Fibroblast of peridontal ligament (primary cell): ENCODE results near the gene BIRC5.
A peak's percentile ranks its signal among the peaks of the same experiment; 100 is the strongest.
"Not testable (repeated sequence)": the region's sequence is repeated elsewhere in the genome, so short reads cannot be mapped to it uniquely, and the experiment has no call there.

Source experiments
- DNase-seq: peaks from one replicate; pipeline ENCODE4 v3.0.0-alpha.2; 2010; ENCODE audit errors: extremely low read depth

Gene BIRC5

DNA sequence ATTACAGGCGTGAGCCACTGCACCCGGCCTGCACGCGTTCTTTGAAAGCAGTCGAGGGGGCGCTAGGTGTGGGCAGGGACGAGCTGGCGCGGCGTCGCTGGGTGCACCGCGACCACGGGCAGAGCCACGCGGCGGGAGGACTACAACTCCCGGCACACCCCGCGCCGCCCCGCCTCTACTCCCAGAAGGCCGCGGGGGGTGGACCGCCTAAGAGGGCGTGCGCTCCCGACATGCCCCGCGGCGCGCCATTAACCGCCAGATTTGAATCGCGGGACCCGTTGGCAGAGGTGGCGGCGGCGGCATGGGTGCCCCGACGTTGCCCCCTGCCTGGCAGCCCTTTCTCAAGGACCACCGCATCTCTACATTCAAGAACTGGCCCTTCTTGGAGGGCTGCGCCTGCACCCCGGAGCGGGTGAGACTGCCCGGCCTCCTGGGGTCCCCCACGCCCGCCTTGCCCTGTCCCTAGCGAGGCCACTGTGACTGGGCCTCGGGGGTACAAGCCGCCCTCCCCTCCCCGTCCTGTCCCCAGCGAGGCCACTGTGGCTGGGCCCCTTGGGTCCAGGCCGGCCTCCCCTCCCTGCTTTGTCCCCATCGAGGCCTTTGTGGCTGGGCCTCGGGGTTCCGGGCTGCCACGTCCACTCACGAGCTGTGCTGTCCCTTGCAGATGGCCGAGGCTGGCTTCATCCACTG, at the start of gene BIRC5:
Gene BIRC5, plus strand, starts transcription at position 238 of the 690 bp plus-strand sequence. Its CDS starts 64 bp downstream, at position 302.
- DNase-seq, result peak; percentile 67

GRCh38 chr17:78164748-78165607, 49.1 kb upstream of the BIRC5 start:
- DNase-seq, result no peak

DNA sequence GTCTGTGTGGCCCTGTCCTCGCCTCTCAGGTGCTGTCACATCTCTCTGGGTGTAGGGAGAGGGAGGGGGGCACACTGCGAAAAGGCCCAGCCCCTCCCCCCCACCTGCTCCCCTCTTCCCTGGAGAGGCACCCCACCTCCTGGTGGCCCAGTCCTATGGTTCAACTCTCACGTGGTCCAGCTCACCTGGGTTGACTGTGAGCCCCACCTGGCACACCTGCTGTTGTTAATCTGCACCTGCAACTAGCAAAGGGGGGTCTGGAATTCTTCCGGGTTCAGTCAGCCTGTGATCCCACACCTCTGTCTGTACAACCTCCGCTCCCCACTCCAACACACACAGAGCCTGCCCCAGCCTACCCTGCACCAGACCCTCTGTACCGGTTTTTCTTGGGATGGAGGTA, 47.6 kb upstream of the BIRC5 start:
- DNase-seq, result no peak

- DNase-seq, result no peak
Measured at GRCh38 chr17:78168242-78168902, 45.7 kb upstream of the BIRC5 start, which contains the start of gene SYNGR2. Gene SYNGR2, plus strand, starts transcription at chr17:78168581. Its CDS starts 36 bp downstream, at chr17:78168617.

- no peak for DNase-seq
Measured at GRCh38 chr17:78168903-78169793, 44.9 kb upstream of the BIRC5 start.

DNA sequence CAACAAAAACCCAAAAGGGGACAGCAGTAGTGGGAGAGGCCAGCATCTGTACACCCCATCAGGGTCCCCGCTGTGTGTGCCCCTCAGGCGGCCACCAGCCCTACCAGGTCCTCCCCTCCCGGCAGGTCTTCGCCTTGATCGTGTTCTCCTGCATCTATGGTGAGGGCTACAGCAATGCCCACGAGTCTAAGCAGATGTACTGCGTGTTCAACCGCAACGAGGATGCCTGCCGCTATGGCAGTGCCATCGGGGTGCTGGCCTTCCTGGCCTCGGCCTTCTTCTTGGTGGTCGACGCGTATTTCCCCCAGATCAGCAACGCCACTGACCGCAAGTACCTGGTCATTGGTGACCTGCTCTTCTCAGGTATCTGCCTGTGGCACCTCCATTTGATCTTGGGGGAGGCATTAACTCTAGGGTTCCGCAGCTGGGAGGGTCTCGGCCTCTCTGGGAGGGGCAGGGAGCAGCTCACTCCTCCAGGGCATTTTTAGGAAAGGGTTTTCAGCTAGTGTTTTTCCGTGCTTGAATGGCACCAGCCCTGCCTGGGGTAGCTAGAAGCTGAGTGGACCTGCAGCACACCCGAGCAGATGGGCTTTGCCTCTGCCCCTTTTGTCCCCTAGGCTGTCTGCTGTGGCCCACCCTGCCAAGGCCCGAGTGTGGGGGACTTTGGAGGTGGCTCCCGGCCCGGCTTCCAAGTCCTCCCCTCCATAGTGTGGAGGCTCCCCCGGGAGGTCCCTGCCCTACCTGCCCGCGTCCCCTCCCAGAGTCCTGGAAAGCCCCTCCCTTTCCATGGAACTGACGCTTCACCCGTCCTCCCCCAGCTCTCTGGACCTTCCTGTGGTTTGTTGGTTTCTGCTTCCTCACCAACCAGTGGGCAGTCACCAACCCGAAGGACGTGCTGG, 43.1 kb upstream of the BIRC5 start:
- DNase-seq, result no peak

- DNase-seq, result not testable (repeated sequence)
Measured at GRCh38 chr17:78171591-78172248, 42.3 kb upstream of the BIRC5 start.

- DNase-seq, result no peak
Measured at GRCh38 chr17:78172249-78173051, 41.6 kb upstream of the BIRC5 start.

DNA sequence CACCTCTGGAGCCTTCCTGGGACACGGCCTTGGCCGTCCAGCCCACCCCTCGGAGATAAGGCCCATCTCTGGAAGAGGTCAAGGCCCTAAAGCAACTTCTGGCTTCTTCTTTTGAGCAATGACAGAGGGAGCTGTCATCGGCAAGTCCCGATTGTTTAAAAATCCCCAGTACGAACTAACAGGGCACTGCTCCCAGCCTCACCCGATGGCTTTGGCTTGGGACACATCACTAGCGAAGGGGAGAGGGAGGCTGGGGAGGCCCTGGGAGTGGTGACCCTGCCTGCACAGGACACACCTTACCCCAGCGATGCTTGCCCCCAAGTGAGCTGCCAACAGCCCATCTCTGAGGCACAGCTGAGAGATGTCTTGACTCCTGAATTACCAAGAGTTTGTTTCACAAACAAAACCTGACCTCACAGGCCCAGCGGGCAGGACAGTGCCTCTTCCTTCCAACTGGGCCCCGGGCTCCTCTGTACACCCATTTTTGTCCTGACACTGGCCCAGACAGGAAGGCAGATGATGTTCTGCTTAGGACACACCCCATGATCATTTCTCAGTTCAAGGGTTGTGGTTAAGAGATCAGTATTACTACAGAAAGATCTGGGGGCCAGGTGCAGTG, 40.8 kb upstream of the BIRC5 start:
- no peak for DNase-seq

DNA sequence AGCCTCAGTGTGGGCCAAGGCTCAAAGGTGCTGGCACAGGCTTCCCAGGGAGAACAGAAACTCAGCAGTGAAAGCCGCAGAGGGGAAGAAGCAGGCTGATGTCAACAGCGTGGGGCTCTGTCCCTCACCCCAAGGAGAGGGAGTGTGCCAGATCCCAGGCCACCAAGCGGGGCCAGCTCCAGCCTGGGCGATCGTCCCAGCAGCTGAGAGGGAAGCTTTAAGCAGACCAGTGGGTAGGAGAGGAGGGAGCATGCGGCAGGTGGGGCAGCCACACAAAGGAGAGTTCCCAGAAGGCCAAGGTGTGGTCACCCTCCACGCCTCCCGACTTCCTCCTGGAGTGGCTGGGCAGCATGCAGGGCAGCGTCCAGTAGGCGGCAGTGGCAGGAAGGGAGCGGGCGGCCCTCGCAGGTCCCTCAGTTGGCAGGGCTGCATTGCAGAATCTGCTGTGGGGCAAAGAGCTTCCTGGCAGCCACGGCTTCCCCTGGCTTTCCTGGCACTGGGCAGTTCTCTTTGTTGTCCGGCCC, 39.6 kb upstream of the BIRC5 start:
- no peak for DNase-seq

DNA sequence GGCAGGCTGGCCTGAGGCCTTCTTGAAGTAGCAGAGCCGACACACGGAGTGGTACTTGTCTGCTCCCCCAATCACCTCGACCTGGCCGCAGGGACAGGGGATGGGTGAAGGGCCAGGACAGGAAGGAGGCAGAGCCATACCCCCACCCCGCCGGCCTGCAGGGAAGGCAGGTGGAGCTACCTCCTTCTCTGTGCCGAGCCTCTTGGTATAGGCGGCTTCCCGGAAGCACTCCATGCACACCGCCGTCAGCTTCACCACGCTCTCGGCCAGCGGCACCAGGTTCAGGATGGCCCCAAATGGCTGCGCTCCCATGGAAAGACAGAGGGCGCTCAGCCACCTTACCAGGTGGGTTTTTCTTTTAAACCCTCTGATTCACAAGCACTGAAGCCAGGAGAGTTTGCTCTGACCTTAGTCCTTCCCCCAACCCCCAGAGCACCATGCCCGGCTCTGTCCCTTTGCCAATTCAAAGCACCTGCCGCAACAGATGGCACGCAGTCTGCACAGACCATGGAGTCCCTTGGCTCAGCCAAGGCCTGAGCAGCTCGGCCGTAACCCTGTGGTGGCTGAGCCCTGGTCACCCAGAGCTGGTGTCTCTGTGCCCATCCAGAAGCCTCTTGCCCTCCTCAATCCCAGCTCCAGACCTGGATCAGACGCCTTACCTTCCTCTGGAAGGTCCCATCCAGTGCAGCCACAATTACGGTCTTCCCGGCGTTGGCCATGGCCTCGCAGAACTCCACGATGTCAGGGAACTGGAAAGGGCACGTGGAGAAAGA, 39.0 kb upstream of the BIRC5 start:
- no peak for DNase-seq

GRCh38 chr17:78175643-78175981, 38.4 kb upstream of the BIRC5 start:
- DNase-seq, result no peak

DNA sequence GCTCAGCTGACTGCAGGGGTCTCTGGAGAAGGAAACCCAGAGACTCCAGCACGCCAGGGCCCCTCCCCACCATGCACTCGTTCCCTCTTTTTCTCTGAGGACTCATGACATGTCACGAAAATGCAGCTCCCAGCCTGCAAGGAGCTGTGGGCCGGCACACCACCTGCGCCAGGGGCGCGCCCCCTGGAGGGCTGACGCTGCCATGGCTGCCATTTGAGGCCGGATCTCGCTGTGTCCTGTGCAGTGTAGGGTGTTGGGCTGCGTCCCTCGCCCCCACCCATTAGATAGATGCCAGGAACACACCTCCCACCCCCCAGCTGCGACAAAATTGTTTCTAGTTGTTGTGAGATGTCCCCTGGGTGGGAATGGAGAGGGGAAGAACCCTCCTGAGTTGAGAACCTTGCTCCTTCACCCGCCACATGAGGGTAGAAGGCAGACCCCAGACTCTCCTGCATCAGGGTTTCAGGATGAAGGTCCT, 37.5 kb upstream of the BIRC5 start:
- DNase-seq, result no peak

DNA sequence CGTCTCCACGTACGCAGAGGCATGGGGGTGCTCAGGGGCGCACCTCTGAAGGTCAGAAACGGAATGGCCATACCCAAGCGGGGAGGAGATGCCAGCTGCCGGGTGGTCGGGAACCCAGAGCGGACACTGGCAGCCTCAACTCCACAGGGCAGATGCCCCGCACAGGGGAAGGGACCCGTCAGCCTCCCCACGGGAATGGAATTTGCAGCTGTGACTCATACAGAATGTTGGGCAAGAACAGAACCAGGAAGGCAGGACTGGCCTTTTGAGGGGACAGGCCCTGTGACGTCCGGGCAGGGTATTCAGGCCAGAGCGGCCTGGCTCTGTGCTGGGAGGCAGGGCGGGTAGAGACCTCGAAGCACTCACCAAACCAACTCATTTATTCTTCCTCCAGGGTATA, 34.7 kb upstream of the BIRC5 start:
- peak; percentile 35 for DNase-seq

- peak; percentile 26 for DNase-seq
Measured at GRCh38 chr17:78180083-78180482, 34.0 kb upstream of the BIRC5 start.

- DNase-seq, result no peak
Measured at GRCh38 chr17:78180508-78180907, 33.5 kb upstream of the BIRC5 start.

DNA sequence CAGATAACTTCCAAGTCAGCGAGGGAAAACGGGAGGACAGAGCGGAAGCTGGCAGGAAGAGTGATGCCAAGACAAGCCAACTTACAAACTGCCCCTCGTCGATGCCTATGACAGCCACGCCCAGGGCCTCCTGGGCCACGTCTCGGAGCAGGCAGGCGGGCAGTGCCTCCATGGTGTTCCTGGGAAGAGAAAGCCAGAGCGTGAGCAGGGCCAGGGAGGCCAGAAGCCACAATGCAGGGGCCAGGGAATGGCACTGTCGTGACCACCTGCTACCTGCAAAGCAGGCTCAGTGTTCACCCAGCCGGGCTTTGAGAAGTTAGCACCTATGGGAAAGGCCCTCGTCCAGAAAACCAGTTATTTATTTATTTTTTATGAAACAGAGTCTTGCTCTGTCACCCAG, 31.5 kb upstream of the BIRC5 start:
- DNase-seq, result no peak
